Measurements from ENCODE around the gene NXPE3.
A peak's percentile ranks its signal among the peaks of the same experiment; 100 is the strongest.

The NXPE3 gene

DNA sequence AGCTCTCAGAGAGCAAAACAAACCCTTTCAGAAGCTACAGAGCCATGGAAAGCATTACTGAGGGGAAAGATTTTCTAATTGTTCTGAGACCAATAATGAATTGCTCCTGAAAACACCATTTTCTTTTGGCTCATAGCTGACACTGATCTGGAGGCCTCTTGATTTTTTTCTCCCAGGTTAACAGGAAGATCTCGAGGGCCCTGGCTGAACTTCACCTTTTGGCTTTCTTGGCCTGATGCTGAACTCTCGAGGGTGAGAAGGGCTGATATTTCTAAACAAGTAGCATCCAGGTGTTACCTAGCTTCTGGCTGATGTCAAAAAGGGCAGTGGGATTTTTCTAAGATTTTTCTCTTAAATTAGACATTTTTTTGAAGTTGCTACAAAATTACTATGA lies 50.4 kb downstream of the NXPE3 start:
- no peak for DNase-seq

DNA sequence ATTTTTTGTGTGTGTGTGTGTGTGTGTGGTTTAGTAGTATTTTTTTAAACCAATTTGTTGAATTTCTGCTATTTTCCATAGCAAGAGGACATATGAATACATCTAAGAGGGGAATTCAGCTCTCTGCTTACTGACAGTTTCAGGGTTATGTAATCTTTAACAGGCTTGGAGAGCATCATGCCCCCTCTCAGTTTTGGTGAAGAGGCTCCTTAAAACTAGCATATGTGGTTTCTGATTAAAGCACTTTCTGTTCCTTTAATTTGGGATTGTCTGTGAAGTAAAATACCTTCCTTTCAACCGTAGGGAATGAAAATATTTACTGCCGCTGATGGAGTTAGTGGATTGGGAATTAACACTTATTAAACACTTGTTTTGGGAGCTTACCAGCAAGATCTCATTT lies 50.9 kb downstream of the NXPE3 start:
- peak in 1 of 2 donors; percentile 25 for DNase-seq

DNA sequence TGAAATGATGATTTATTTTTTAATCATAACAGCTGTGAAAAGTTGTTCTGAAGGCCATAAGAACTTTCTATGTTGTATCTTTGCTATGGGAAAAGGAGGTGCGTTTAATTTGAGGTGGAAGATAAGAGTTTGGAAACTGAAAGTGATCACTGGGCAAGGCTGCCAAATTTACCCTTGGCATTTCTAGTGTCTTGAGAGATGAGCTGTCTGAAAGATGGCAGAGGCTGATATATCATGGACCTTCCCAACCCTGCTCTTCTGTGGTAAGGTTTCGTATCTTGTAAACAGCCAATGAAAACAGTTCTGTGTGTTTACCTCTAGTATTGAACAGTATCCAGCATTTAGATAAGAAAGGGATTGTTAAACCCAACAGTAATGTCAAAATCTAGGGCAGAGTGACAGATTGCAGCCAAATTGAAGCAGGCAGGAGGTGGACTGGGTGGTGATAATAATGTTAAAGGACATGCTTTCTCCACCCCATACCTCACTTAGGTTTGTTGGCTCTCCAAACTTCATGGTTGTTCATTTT lies 54.5 kb downstream of the NXPE3 start:
- peak in 1 of 2 donors; percentile 24 for DNase-seq

DNA sequence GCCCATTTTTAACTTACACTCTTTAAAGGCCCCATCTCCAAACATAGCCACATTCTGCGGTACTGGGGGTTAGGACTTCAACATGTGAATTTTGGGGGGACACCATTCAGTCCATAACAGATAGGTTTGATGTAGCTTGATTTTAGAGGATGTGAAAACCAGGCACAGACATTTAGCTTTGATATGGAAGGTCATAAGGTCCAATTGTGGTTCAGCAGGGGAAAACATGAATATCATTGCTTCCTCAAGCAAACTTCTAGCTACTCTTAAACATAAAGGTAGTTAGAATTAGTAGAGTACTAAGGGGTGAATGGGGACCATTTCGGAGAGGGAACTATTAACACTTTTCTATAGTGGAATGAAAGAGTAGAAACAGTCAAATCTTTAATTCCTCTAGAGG lies 56.7 kb downstream of the NXPE3 start:
- no peak for DNase-seq

DNA sequence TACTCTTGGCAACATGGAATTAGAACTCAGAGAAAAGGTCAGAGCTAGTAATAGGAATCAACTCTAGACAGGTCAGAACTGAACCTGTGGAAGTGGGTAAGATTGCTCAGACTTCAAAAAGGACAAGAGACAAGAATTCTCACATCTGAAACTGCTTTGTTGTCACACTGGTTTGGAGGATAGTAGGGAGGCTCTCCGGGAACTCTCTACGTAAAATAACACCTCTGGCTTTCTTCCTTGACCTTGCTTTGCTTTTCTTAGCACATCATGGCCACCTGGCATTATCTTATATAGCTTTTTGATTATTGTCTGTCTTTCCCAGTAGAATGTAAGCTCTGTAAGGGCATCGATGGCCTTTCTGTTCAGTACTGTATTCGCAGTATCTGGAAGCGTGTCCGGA lies 57.1 kb downstream of the NXPE3 start:
- DNase-seq, result no peak

DNA sequence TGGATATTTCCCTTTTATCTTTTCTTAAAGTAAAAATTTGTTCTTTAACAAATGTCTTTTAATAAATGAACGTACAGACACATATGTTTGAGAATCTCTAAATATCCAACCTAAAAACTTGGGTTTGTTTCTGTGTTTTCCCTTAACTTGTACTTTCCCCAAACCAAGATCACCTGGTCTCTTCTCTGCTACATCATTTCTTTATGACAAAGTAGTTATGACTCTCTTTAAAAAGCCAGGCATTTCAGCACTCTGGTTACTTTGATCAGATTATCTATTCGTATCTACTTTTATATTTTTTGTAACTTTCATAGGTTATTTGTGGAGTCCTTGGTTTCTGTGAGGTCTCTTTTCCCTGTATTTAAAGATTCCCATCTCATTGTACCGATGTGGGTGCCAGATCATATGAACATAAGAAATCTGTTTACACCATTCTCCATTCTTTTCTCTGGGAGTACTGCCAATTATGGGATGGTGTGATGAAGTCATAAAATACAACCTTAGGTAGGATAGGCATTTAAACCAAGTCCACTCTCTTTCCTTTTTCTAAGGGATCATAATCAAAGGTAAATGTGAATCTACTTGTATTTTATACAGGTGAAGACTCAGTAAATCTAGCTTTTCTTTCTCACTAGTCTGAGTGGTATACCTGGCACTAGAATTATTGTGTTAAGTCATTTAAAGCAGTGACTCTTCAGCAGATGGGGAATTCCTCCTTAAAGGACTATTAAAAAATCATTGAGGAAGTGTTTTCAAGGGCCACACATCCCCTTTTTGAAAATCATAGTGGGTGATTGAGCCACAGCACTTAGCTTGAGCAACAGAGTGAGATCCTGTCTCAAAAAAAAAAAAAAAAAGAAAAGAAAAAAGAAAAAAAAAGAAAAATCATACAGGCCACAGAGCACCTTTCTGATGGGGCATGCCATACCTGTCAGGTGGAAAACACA lies 57.9 kb downstream of the NXPE3 start:
- peak in 1 of 2 donors; percentile 26 for DNase-seq

DNA sequence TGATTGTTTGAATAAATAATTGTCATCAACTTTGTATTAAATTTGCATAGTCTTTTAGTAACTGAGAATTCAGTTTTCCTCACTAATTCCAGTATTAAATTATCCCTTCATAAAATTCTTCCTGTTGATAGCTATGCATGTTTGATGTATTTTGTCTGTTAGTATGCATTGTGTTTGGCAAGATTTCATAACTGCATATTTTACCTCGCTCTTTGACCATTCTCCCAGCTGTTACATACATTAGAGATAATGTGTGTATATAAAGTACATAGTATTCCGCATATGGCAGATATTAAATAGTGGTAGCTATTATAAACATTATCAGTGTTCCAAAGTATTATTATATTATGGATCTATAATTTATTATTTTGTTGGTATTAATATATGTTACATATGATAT lies 59.7 kb downstream of the NXPE3 start:
- no peak for DNase-seq

DNA sequence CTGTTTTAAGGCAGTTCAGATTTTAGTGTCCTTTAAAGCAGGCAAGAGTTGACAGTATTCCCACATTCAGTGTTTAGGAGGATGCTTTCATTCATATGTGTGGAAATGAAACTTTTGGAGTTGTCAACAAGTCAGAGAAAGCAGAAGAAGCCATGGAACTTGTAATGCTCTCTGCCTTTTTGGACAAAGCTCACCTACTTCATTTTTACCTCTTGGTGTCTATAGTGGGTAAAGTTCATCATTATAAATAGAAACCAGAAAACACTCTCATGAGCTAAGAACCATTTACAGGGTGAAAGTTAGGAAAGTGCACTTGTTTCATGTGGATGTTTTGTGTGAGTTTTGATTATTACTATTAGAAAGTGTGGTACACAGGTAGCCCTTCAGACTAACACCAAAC lies 61.1 kb downstream of the NXPE3 start:
- DNase-seq, result no peak

DNA sequence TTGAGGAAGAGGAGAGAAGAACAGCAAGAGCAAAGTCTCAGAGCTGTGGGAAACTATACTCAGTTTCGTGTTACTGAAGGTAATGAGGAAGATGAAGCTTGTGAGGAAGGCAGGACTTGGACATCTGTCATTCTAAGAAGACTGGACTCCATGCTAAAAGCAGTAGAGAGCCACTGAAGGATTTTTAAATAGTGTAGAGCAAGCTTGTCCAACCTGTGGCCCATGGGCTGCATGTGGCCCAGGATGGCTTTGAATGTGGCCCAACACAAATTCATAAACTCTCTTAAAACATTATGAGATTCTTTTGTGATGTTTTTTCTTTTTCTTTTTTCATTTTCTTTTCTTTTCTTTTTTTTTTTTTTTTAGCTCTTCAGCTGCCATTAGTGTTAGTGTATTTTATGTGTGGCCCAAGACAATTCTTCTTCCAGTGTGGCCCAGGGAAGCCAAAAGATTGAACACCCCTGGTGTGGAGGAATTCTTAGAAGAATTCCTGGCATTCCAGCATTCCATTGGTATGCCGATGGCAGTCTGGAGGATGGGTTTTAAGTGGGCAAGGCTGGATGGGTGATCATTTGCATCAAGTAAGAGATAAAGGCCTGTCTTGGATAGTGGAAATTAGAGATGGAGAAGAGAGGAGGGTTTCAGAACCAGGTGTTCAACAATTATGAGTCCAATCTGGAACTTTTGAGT lies 63.4 kb downstream of the NXPE3 start:
- no peak for DNase-seq

DNA sequence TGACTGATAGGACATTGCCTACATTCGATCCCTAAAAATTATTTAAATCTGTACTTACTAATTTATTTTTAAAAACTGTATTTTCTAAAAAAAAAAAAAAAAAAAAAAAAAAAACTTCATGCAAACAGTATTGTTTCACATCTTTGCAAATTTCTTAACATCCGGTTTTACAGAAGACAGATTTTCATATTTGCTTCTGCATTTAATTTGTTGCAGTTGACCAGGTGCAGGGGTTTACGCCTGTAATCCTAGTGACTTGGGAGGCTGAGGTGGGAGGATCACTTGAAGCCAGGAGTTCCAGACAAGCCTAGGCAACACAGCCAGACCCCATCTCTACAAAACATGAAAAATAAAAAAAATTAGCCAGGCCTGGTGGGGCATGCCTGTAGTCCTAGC lies 63.9 kb downstream of the NXPE3 start:
- DNase-seq, result no peak

DNA sequence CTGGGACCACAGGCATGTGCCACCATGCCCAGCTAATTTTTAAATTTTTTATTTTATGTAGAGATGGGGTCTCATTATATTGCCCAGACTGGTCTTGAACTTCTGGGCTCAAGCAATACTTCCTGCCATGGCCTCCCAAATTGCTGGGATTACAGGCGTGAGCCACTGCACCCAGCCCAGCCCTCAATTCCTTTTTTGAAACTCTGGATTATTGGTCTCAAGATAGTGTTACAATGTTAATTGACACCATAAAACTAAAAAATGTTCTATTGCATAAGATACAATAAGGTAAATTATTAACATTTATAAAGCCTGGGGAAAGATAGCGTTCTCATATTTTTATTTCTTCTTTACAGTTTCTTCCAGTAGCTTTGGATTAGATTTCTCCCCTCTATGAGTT lies 66.4 kb downstream of the NXPE3 start:
- no peak for DNase-seq

DNA sequence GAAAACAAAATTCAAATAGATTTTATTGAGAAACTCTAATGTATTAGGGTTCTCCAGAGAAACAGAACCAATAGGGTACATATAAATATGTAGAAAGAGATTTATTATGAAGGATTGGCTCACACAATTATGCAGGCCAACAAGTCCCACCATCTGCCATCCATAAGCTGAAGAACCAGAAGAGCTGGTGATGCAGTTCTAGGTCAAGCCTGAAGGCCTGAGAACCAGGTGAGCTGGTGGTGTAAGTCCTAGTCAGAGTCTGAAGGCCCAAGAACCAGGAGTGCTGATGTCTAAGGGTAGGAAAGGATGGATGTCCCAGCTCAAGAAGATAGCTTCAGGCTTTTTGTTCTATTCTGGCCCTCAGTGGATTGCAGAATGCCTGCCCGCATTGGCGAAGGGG lies 67.7 kb downstream of the NXPE3 start:
- no peak for DNase-seq

DNA sequence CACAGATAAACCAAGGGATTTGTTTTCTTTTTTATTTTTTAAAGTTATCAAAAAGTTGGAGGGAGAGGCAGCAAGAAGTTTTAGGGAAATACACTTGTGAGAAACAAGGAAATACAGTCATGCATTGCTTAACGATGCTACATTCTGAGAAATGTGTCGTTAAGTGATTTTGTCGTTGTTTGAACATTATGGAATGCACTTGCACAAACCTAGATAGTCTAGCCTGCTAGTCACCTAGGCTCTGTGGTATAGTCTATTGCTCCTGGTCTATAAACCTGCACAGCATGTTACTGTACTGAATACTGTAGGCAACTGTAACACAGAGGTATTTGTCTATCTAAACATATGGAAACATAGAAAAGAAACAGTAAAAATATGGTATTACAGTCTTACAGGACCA lies 68.3 kb downstream of the NXPE3 start:
- DNase-seq, result no peak

DNA sequence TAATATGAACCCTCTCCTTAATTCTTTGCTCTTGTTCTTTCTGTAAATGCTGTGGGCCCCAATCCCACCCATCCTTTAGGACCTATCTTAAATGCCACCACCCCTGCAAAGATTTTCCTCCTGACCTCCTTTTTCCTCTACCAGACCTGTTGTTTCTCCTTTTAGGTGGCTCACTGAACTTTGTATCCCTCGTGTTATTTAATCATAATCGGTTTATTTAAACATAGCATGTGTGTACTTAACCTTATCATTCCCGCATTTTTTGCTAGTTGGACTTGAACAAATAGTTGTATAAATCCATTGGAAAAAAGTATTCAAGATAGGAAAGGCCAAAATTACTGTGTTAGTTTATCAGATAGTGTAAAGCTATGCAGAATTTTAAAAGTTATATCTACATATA lies 69.3 kb downstream of the NXPE3 start:
- no peak for DNase-seq

DNA sequence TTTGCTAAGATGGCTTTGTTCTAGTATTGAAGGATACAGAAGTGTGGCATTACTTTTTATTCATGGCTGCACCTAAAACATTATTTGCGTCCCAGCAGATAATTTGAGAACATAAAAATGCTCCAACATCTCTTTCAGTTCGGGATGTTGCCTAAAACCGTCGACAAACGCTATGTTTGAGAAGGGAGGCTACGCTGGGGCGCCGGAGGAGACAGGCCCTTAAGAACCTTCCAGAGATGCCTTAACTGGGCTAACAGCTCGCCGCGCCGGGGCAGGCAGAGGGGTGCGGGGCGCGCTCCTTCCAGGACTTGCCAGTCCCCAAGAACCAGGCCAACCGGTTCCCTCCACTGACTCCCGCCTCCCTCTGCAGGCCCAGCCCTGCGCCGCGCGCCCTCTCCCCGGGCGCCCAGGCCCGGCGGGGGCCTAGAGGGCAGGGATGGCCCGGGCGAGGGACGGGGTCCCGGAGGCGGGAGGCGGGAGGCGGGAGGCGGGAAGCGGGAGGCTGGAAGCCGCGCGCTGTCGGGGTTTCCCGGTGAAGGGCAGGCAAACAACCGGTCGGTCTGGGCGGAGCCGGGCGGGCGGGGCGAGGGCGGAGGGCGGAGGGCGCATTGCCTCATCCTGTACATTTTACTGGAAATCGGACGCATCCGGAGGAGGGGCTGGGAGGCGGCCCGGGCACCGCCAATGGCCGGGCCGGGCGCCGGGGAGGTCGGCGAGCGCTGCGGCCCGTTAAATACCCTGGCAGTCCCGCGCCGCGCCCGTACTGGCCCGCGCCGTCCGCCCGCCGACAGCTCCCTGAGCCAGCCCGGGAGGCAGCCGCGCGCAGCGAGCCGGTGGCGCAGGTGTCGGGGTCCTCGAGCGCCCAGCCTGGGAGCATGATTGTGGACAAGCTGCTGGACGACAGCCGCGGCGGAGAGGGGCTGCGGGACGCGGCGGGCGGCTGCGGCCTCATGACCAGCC lies 70.0 kb downstream of the NXPE3 start, which contains the start of gene NFKBIZ:
TSS of gene NFKBIZ (plus strand) at position 761 of the 960 bp plus-strand sequence. CDS start at position 876, 115 bp downstream.
- peak; percentile 96 for DNase-seq

DNA sequence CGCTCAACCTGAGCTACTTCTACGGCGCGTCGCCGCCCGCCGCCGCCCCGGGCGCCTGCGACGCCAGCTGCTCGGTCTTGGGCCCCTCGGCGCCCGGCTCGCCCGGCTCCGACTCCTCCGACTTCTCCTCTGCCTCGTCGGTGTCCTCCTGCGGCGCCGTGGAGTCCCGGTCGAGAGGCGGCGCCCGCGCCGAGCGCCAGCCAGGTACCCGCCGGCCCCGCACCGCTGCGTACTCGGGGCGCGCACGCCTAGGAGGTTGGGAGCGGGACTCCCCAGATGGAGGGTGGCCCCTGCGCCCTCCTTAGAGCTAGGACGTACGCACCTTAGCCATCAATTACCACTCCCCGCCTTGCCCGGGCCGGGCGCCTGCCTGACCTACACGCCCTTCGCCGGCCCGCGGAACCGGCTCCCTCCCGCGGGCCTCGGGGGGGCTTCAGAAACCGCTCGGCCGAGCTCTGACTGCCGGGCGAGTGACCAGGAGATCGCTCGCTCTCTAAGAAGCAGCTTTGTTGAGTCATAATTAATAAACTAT lies 70.8 kb downstream of the NXPE3 start:
- DNase-seq, result peak in 1 of 2 donors; percentile 53

DNA sequence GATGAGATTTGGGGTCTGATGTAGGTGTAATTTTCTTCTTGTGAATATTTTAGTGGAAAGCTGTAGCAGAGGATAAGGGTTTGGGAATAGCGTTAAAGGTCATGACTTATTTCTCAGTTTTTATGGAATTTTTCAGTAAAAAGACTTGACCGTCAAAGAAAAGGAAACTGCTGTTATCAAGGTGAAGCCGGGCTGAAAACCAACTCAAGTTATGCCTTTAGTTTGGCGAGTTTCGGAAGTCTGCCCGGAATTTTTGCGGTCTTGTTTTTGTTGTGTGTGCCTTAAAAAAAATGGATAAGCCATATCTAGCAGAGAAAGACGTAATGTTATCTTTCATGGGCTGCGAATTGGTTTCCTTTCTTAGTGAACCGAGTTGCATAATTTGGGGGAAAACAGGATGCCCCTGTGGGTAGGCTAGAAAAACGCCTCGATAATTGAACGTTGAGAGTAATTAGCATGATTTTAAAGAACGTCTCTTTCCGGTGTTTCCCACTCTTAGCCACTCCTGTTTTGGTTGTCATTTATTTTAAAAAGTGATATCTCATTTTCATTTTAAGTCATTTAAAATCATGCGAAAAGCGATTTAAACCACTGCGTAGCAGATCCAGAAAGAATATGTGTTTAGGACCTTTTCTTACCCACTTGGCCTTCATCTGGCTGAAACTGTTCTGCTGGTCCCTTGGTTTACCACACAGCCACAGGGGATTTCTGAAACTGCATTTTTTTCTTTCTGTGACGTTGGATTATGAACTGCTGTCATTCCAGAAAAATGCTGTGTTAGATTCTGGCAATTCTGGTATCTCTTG lies 71.4 kb downstream of the NXPE3 start:
- peak; percentile 57 to 83 for DNase-seq

DNA sequence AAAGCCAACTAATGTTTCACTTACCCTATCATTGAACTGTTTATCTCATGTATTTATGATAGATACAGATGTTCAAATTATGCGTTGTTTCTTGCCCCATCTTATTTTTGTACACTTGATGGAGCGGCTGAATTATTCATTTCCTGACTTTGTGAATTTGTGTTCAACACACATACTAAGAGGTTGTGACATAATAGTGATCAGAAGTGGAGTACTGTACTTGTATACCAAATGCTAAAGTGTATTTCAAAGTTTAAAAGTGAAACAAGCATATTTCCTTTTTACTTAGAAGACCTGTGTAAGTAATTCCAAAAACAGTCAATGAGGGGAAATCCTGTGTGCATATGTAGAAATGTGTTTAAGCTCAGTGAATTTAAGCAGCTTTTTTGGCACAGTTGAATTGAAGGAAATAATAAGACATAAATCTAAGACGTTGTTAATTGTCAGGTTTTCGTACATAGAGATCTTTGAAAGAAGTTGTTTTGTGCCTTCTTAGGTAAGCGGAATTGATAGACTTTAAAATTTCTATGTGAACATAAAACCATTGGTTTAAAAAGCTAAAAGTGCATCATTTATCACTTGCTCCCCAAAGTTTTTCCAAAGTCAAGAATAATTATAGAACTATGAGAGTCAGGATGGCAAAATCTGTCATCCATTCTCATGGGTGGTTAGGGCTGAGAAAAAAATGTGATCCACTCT lies 72.2 kb downstream of the NXPE3 start:
- DNase-seq, result no peak

DNA sequence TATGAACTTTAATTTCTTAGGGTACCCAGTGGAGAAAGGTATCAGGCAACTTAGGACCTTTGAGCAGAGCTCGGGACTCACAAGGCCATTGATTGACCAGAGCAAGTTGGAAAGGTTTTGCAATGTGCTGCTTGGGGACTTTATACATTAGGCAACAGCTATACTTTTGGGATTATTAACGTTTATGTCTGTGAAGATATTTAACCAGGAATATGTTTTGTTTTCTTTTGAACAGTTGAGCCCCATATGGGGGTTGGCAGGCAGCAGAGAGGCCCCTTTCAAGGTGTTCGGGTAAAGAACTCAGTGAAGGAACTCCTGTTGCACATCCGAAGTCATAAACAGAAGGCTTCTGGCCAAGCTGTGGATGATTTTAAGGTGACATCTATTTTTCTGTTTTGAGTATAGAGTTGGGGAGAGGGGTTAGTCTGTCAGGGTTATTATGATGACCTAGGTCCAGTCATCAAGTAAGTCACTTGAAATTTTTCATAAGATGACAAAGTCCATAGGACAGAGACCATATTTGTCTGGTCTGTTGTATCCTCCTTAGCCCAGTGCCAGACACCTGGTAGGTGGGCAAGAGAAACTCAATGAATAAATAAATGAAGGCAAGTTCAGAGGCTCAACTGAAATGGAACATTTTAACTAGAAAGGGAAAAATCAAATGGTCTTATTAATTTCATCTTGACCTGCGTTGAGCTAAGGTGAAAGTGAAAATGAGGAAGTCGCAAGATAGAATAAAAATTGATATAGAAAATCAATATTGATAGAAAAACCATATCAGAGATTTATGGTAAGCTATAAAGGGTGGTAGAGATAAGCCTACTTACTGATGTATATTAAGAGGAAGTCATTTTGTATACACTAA lies 73.1 kb downstream of the NXPE3 start:
- peak in 1 of 2 donors; percentile 31 for DNase-seq
